WERI-Rb-1 (cell line): ENCODE results near the gene CGA.

Experiments
- DNase-seq: peaks from one replicate; pipeline ENCODE4 v3.0.0-alpha.2; 2020
- H3K27ac ChIP-seq: fragments of 250-450 bp; sonication (Bioruptor Pico); 2 replicates; pipeline ENCODE4 v1.5.1; 2020; ENCODE audit warnings: mild to moderate bottlenecking, moderate library complexity
- H3K27me3 ChIP-seq: fragments of 250-450 bp; sonication (Bioruptor Pico); 2 replicates; pipeline ENCODE4 v1.5.1; 2021; ENCODE audit warnings: mild to moderate bottlenecking, low read depth, moderate library complexity; ENCODE audit not compliant: insufficient read depth, severe bottlenecking
- H3K36me3 ChIP-seq: fragments of 250-450 bp; sonication (Bioruptor Pico); 2 replicates; pipeline ENCODE4 v1.5.1; 2020; ENCODE audit warnings: mild to moderate bottlenecking, moderate library complexity
- H3K4me3 ChIP-seq: 2 replicates; pipeline ENCODE4 v1.5.1; 2011; ENCODE audit warnings: low read depth, mild to moderate bottlenecking, control low read depth, low read length
- H3K9me3 ChIP-seq: fragments of 250-450 bp; sonication (Bioruptor Pico); 2 replicates; pipeline ENCODE4 v1.5.1; 2021; ENCODE audit warnings: mild to moderate bottlenecking, moderate library complexity; ENCODE audit not compliant: severe bottlenecking
- CTCF ChIP-seq: IDR thresholded peaks from 2 replicates; pipeline ENCODE4 v1.5.1; 2011; ENCODE audit warnings: low read depth, mild to moderate bottlenecking, control low read depth, inconsistent platforms, low read length

Gene CGA

GRCh38 chr6:87065117-87065516, 29.8 kb downstream of the CGA start:
- TF ChIP-seq CTCF = no peak
- Histone ChIP-seq H3K4me3 (no peak overlapping the region), H3K36me3 (no peaks in the 10 kb centered on the region), H3K27ac (no peak overlapping the region), H3K9me3 (no peaks in the 10 kb centered on the region), H3K27me3 (no peaks in the 10 kb centered on the region)
- DNase-seq = no peak

- no peaks in the 10 kb centered on the region for H3K9me3 ChIP-seq
- no peak for DNase-seq
- no peaks in the 10 kb centered on the region for H3K36me3 ChIP-seq
- TF ChIP-seq CTCF = no peak
- no peaks in the 10 kb centered on the region for H3K27me3 ChIP-seq
- H3K4me3 ChIP-seq = no peak overlapping the region
- H3K27ac ChIP-seq = no peak overlapping the region
Measured at GRCh38 chr6:87059943-87060342, 35.0 kb downstream of the CGA start.

DNA sequence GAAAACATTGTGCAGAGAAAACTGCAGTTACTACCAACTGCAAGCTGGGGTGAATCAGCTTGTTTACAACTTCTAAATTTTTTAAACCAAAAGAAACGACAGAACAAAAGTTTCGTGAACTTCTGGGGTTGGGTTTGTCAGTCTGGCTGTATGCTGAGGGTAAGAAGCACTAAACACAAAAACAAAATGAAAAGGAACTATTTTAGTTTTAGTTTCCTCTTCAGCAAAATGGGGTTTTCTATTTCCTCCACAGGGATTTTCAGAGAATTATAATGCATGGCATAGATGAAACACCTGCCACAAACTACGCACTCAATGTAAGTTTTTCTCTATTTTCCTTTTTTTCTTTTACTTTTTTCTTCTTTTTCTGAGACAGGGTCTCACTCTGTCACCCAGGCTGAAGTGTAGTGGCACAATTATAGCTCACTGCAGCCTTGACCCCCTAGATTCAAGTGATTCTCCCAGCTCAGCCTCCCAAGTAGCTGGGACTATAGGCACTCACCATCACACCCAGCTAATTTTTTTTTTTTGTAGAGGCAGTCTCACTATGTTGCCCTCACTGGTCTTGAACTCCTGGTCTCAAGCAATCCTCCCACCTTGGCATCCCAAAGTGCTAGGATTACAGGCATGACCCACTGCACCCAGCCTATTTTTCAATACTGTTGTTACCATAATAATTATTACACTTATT, 40.6 kb downstream of the CGA start:
- Histone ChIP-seq H3K27ac (no peak overlapping the region), H3K27me3 (no peaks in the 10 kb centered on the region), H3K9me3 (no peaks in the 10 kb centered on the region), H3K36me3 (no peaks in the 10 kb centered on the region), H3K4me3 (no peak overlapping the region)
- TF ChIP-seq CTCF = no peak
- DNase-seq = no peak

DNA sequence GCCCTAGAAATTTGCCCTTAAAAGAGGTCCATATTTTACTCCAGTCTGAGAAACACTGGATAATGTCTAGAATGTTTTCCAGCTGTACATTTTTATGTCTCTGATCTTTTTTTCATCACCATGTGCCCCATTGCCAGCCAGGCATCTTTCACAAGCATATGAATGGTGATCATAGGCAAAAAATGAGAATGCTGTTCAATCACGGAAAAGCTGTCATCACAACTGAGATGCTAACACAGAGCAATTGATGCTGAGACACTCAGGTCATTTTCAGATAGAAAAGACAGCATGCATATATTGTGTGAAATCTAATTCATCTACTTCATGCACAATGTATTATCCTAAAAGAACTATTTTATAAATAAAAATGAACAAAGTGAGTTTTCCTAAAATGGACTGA, 41.6 kb downstream of the CGA start:
- no peaks in the 10 kb centered on the region for H3K9me3 ChIP-seq
- no peak for DNase-seq
- H3K27ac ChIP-seq = no peak overlapping the region
- no peak overlapping the region for H3K4me3 ChIP-seq
- no peaks in the 10 kb centered on the region for H3K36me3 ChIP-seq
- TF ChIP-seq CTCF = no peak
- H3K27me3 ChIP-seq = no peaks in the 10 kb centered on the region

- Histone ChIP-seq H3K27me3 (no peaks in the 10 kb centered on the region), H3K27ac (no peak overlapping the region), H3K4me3 (no peak overlapping the region), H3K36me3 (no peaks in the 10 kb centered on the region), H3K9me3 (no peaks in the 10 kb centered on the region)
- no peak for DNase-seq
- TF ChIP-seq CTCF = no peak
Measured at GRCh38 chr6:87049779-87050178, 45.1 kb downstream of the CGA start.

DNA sequence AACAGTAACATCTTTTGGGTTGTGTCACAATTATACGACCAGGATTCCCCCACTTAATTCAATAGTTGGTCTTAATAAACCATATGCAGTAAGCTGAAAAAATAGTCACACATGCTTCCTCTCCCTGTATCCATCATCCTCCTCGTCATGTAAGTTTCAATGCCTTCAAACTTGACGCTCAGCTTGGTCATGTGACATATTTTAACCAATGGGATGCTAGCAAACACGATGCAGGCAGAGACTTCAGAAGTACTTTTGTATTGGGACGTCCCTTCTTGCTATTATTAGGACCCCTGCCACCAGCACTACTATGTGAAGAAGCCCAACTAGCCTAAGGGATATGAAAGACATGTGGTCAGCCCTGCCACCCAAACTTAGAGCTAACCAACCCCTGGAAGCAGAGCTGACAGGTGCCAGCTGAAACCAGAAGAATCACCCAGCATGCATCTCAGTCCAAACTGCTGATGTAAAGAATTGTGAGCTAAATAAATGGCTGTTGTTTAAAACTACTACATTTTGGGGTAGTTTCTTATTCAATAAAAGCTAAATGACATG, 49.3 kb downstream of the CGA start:
- no peak overlapping the region for H3K27ac ChIP-seq
- H3K27me3 ChIP-seq = no peaks in the 10 kb centered on the region
- DNase-seq = no peak
- no peaks in the 10 kb centered on the region for H3K36me3 ChIP-seq
- TF ChIP-seq CTCF = no peak
- no peaks in the 10 kb centered on the region for H3K9me3 ChIP-seq
- H3K4me3 ChIP-seq = no peak overlapping the region
